GM19238 (cell line): ENCODE measurements around the gene CCDC28B.
"Not testable (repeated sequence)": the region's sequence is repeated elsewhere in the genome, so short reads cannot be mapped to it uniquely, and the experiment has no call there.

Experiments
- DNase-seq: peaks from one replicate; pipeline ENCODE4 v3.0.0; 2011; ENCODE audit warnings: low spot score; ENCODE audit not compliant: insufficient read length

CCDC28B gene

GRCh38 chr1:32200226-32201010, at the start of gene CCDC28B:
Gene CCDC28B, plus strand, starts transcription at chr1:32200595. Its CDS starts 1,341 bp downstream, at chr1:32201936.
- DNase-seq, result peak; percentile 52

- no peak for DNase-seq
These were observed 49.5 kb upstream of the CCDC28B start for GRCh38 chr1:32150847-32151246.

- no peak for DNase-seq
These were observed 49.0 kb upstream of the CCDC28B start for GRCh38 chr1:32151319-32151787.

- peak; percentile 30 for DNase-seq
These were observed 41.2 kb upstream of the CCDC28B start for GRCh38 chr1:32159189-32159588.

- no peak for DNase-seq
These were observed 37.0 kb upstream of the CCDC28B start for GRCh38 chr1:32163405-32163804.

GRCh38 chr1:32165633-32166032, 34.8 kb upstream of the CCDC28B start:
- not testable (repeated sequence) for DNase-seq

- no peak for DNase-seq
These were observed 29.4 kb upstream of the CCDC28B start for GRCh38 chr1:32170991-32171390.

- no peak for DNase-seq
These were observed 27.7 kb upstream of the CCDC28B start for GRCh38 chr1:32172621-32173245.

- no peak for DNase-seq
These were observed 21.8 kb upstream of the CCDC28B start for GRCh38 chr1:32178380-32179192.

GRCh38 chr1:32179193-32179442, 21.3 kb upstream of the CCDC28B start:
- DNase-seq, result peak; percentile 25

- peak; percentile 99 for DNase-seq
These were observed 20.8 kb upstream of the CCDC28B start, which contains the start of gene TXLNA for GRCh38 chr1:32179443-32180185. Gene TXLNA, plus strand, starts transcription at chr1:32179675. Its CDS starts 671 bp downstream, at chr1:32180346.

- DNase-seq, result peak; percentile 40
These were observed 20.0 kb upstream of the CCDC28B start for GRCh38 chr1:32180186-32181060.

GRCh38 chr1:32181065-32181464, 19.3 kb upstream of the CCDC28B start:
- DNase-seq, result no peak

GRCh38 chr1:32181563-32181962, 18.8 kb upstream of the CCDC28B start:
- no peak for DNase-seq

GRCh38 chr1:32182060-32182459, 18.3 kb upstream of the CCDC28B start:
- no peak for DNase-seq

- no peak for DNase-seq
These were observed 15.7 kb upstream of the CCDC28B start for GRCh38 chr1:32184650-32185049.

GRCh38 chr1:32186077-32186476, 14.3 kb upstream of the CCDC28B start:
- no peak for DNase-seq

GRCh38 chr1:32186491-32186890, 13.9 kb upstream of the CCDC28B start:
- no peak for DNase-seq

- no peak for DNase-seq
These were observed 12.5 kb upstream of the CCDC28B start for GRCh38 chr1:32187850-32188249.

- no peak for DNase-seq
These were observed 8.0 kb upstream of the CCDC28B start for GRCh38 chr1:32192220-32192948.
